GM19397 (cell line): ENCODE results near the gene GSE1.

Experiments
- ATAC-seq: cut with Tn5 transposase; IDR thresholded peaks from one replicate; pipeline ENCODE4 v1.9.1; 2021; ENCODE audit warnings: mild to moderate bottlenecking, moderate library complexity; ENCODE audit not compliant: unreplicated experiment

GSE1 gene

GRCh38 chr16:85674828-85675227 lies 61.7 kb downstream of the GSE1 start:
- no peak for ATAC-seq

- ATAC-seq, result no peak
Observed at GRCh38 chr16:85675251-85675874, 62.2 kb downstream of the GSE1 start.

- ATAC-seq, result no peak
Observed at GRCh38 chr16:85676466-85676865, 63.3 kb downstream of the GSE1 start.

- ATAC-seq, result no peak
Observed at GRCh38 chr16:85677383-85677967, 64.4 kb downstream of the GSE1 start.

GRCh38 chr16:85678016-85678415 lies 64.9 kb downstream of the GSE1 start:
- ATAC-seq, result no peak

- no peak for ATAC-seq
Observed at GRCh38 chr16:85678821-85679220, 65.7 kb downstream of the GSE1 start.

- ATAC-seq, result no peak
Observed at GRCh38 chr16:85679870-85680269, 66.7 kb downstream of the GSE1 start.

GRCh38 chr16:85680352-85680944 lies 67.3 kb downstream of the GSE1 start:
- no peak for ATAC-seq

- ATAC-seq, result no peak
Observed at GRCh38 chr16:85681255-85681654, 68.1 kb downstream of the GSE1 start.

GRCh38 chr16:85682516-85682915 lies 69.4 kb downstream of the GSE1 start:
- no peak for ATAC-seq

GRCh38 chr16:85683363-85683762 lies 70.2 kb downstream of the GSE1 start:
- no peak for ATAC-seq

- no peak for ATAC-seq
Observed at GRCh38 chr16:85685251-85685650, 72.1 kb downstream of the GSE1 start.

- no peak for ATAC-seq
Observed at GRCh38 chr16:85686912-85687591, 73.9 kb downstream of the GSE1 start.

GRCh38 chr16:85687651-85688471 lies 74.7 kb downstream of the GSE1 start:
- no peak for ATAC-seq

GRCh38 chr16:85688586-85689284 lies 75.6 kb downstream of the GSE1 start, which contains the start of gene GINS2:
Gene GINS2, minus strand, starts transcription at chr16:85688954. Its CDS starts 56 bp downstream, at chr16:85688898.
- ATAC-seq, result peak; percentile 95

GRCh38 chr16:85689285-85689949 lies 76.3 kb downstream of the GSE1 start:
- no peak for ATAC-seq

- ATAC-seq, result no peak
Observed at GRCh38 chr16:85689950-85690320, 76.8 kb downstream of the GSE1 start.

- ATAC-seq, result no peak
Observed at GRCh38 chr16:85690469-85691064, 77.4 kb downstream of the GSE1 start.
